HL-60 (cell line): ENCODE measurements around the gene SMAP1.

Experiments used
- CTCF ChIP-seq: IDR thresholded peaks from one replicate; pipeline ENCODE4 v1.5.1; 2011; ENCODE audit warnings: low read length, control low read depth, inconsistent platforms; ENCODE audit not compliant: insufficient read depth
- POLR2AphosphoS5 ChIP-seq: IDR thresholded peaks from 2 replicates; pipeline ENCODE4 v1.6.1; 2012; ENCODE audit warnings: low read depth
- REST ChIP-seq: IDR thresholded peaks from 2 replicates; pipeline ENCODE4 v1.6.1; 2012; ENCODE audit warnings: low read depth; ENCODE audit not compliant: insufficient replicate concordance

GRCh38 chr6:70831427-70831826, 163.7 kb downstream of the SMAP1 start:
- no peak for TF ChIP-seq REST
- TF ChIP-seq CTCF: no peak
- TF ChIP-seq POLR2AphosphoS5: no peak
